Activated CD4-positive, CD25-positive, alpha-beta regulatory T cell treated with anti-CD3 and anti-CD28 coated beads, Interleukin-2, amount 50 U/mL, for 16 hours (primary cell): ENCODE measurements around the gene FAM53B.

ENCODE experiments used
- DNase-seq: peaks from one replicate; pipeline ENCODE4 v3.0.0-alpha.2; 2020; ENCODE audit warnings: low read depth, low spot score

Gene FAM53B

DNA sequence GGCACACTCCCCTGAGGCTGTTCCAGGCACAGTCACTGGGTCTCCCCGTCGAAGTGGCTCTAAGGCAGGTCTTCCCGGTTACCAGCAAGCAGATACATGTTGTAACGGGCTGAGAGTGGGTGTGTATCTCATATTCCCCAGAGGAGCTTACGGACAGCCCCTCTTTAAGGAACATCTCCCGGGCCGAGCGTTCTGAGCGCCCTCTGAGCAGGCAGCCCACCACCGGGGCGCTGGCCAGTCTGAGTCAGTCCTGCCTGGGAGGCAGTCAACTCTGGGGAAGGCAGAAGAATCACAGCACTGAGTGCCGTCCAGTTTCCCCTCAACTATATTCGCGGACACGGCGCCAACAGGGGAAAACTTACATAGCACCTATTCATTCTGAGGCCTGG, 165.2 kb downstream of the FAM53B start:
- no peak for DNase-seq

DNA sequence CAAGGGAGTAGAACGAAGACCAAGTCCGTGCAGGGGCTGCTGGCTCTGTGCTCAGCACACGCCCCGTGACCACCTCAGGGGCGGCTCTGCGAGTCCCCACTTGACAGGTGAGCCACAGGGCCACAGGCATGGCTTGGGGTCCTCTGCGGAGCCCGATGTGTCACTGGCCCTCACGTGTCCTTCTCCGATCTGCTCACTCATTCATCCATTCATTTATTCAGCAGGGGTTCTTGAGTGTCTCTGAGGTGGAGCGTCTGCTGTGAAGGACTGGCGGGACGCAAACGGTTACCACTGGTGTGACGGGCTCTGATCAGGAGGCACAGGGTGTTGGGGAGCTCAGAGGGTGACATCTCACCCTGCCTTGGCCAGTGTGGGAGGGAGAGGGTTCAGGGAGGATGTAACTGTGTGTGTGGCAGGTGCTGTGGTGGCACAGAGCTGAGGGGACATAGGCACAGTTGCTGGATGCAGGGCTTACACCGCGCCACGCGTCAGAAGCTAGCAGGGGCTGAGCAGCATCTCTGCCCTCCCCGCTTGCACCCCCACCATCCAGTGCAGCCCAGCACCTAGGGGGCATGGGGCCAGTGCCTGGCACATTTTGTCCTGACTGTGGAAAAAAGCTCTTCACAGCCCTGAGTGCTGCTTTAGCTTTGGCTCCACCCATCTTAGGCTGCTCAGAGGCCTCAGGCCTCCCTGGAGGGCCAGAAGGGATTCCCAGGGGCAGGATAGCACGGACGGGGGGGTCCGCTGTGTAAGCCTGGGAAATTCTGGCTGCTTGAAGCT, 165.8 kb downstream of the FAM53B start:
- DNase-seq = no peak

DNA sequence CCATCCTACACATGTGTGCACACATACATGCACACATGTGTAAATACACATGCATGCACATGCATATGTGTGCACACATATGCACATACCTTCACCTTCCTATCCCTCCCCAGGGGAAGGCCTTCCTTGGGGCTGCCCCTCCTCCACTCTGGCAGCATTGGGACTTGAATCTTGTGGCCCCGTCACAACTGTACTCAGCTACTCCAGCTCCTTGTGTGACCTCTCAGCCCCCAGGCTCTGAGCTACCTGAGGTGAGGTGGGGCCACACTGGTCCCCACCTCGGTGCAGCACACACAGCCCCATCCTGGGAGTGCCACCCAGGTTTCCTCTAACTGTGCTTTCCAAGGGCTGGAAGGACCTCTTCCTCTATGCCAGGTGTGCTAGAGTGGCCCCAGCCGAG, 166.5 kb downstream of the FAM53B start:
- DNase-seq = no peak

DNA sequence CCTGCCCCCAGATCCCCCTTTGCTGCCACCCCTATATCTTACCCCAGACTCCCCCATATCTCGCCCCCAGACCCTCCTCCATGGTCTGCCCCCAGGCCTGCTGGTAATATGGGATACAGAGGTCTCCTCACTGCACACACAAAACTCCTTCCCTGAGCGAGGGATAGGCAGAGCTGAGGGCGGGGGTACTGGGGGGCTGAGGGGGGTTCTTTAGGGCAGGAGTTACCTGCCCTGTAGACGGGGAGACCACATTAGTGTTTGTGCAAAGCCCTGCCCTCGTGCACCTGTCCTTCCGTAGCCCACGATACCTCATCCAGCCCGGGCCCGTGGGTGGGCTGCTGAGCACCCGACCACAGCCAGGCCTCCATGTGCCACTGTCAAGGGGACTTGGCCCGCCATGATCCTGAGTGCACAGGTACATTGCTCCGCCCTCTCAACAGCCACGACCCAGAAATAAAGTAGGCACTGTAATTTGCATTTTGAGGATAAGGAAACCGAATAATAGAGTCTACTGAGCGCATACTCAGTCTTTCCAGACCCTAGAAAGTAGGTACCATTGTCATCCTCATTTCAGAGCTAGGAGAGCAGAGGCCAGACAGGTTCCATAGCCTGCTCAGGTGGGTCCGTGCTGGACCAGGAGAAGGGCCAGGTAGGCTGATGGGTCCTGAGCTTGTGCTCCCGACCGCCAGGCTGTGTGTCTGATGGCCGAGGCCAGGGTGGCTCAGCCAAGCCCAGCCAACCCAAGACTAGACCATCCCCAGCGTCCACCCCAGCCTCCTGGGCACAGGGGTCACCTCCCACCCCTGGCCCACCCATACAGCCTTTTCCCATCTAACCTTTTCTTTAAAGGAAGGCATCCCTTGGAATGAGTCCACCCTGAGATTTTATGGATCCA, 167.4 kb downstream of the FAM53B start:
- DNase-seq = no peak

DNA sequence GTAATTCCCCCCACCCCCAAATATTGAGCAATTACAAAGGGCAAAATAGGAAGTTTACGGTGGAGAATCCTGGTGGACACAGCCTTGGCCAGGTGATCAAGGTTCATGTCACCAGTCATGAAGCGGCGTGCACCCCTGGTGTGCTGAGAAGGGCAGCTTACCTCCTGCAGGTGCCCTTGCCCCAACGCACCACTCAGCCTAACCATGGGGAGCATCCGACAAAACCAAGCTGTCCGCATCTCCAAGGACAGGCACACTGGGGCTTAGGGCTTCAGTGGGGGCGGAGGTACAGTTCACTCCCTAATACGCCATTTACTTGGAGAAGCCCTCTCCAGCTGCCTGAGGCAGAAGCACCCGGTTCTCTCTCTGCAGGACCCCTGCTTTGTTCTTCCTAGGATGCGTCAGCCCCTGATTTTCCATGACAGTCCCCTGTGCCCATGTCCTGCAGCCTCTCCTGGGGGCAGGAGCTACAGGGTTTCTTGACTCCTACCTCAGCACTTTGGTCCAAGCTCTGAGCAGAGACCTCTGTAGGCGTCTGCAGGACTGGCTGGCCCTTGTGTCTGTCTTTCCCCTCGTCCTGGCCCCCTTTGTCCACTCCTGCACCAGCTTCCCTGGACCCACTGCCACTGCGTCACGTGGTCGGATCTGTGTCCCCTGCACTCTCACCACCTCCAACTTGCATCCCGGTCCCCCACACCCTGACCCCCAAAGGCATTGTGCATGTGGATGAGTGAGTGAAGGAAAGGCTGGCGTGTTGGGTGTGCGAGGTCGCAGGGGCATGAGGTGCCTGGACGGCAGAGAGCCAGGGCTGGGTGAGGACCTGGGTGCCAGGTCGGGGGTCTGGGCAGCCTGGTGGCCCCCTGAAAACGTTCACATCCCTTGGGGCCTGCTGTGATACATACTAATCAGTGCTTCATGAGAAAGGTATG, 168.8 kb downstream of the FAM53B start:
- no peak for DNase-seq

DNA sequence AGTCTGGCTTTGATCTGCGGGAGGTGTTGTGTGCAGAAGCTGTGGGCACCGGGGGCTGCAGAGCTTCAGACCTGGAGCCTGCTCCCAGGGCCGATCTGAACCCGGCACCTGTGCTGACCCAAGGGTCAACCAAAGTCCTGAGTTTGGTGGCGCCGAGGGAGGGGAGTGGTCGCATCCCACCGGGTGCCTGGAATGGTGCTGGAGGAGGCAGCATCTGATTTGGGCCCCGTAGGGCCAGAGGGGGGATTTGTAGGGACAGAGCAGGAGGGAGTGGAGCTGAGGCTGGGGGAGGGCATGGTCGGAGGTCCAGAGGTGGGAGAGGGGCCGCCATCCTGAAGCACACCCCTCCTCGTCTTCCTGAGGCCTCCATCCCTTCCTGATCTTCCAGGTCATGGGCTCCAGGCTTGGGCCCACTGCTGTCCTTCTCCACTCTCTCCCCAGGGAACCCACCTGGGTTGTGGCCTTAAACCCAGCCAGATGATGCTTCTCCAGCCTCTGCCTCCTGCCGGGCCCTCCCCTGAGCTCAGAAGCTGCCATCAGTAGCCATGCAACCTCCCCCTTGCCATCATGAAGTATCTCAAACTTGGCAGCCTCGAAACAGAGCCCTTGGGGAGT, 169.6 kb downstream of the FAM53B start:
- DNase-seq = no peak

DNA sequence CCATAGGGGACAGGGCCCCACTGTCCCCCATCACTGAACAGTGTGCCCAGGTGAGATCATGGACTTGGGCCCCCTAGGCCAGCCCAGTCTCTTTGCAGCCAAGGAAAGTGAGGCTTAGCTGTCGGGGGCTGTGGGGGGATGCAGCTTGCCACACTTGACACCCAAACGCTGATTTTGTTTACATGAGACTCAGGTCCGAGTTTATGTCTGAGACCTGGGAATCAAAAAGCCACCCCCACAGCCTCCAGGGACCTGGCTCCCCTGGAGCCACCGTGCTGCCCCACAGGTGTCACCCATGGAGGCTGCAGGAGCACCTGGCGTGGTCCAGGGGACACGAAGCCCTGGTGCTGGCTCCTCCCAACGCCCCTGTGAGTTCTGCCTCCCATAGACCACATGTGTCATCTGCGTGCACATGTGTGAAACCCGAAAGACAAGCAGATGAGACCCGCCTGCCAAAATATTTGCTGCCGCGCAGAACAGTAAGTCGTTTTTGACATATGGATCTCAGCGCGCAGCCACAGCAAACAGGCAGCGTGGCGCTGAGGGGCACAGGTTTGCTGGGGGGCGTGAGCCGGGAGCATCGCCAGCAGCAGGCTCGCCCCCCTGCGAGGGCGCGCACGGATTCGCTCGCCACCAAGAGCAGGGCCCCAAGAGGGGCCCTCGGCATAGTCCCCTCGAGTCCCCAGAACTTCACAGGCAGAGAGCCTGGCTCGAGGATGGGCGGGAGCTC, 170.3 kb downstream of the FAM53B start:
- DNase-seq = no peak

DNA sequence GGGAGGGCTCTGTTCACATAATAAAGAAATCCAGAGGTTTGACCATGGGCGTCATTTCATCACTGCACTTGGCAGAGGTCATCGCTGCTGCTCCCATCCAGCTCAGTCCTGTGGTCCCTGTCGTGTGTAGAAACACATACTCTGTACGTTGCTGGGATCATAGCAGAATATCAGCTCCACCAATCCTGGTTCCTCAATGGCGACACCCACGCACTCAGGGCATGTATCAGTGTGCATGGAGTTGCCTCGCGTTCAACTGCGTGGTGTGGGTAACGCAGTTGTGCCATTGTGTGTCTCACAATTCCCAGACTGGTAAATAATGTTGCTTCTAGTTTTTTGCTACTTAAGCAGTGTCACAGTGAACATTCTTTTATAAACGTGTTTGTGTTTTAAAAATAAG, 171.4 kb downstream of the FAM53B start:
- no peak for DNase-seq

DNA sequence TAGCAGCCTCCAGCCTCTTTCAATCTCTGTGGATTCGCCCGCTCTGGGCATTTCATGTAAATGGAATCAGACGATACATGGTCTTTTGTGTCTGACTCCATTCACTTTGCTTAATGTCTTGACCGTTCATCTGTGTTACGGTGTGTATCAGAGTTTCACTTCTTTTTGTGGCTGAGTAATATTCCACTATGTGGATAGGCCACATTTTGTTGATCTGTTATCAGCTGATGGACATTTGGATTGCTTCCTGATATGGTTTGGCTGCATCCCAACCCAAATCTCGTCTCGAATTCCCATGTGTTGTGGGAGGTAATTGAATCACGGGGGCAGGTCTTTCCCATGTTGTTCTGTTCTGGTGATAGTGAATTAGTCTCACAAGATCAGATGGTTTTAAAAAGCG, 173.5 kb downstream of the FAM53B start:
- DNase-seq = no peak

DNA sequence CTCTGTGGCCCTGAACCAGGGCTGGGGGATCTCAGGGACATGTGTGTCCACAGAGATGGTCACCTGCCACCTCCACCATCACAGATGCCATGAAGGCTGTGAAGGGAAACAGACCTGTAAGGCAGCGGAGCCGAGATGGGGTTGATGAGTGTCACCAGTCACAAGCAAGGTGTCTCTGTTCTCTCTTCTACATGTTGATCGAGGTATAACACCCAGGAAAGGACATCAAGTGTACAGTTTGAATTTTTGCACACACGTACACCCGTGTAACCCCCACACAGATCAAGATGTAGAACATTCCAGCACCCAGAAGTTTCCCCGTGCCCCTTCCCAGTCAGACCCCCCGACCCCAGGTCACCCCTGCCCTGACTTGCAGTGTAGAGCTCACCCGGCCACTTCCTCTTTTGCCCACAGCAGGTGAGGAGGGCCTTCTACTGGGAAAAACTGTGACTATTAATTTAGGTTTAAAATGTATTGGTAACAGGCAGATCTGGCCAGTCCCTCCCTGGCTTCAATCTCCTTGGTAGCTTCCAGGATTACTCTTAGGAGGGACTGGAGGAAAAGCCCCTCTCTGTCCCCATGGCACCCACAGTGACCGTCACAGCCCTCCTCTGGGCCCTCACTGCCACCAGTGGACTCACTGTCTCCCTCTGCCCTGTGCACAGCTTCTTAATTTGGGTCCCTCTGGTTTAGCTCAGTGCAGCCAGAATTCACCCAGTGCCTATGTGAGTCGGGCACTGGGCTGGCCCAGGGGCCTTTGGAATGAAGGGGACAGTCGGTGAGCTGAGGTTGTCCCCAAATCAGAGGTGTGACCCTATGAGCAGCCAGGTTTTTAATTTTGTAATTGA, 174.3 kb downstream of the FAM53B start:
- no peak for DNase-seq
